Rectal smooth muscle tissue (tissue), 1 donor: Measurements from ENCODE around the gene ZBTB8B.

Experiments used
- H3K27ac ChIP-seq: one replicate; pipeline ENCODE4 v1.7.0; 2013; ENCODE audit warnings: low read depth, low read length, inconsistent platforms
- H3K27me3 ChIP-seq: one replicate; pipeline ENCODE4 v1.7.0; 2013; ENCODE audit warnings: low read length; ENCODE audit not compliant: control insufficient read depth, insufficient read depth
- H3K36me3 ChIP-seq: one replicate; pipeline ENCODE4 v1.7.0; 2013; ENCODE audit warnings: low read length; ENCODE audit not compliant: control insufficient read depth, insufficient read depth
- H3K4me1 ChIP-seq: one replicate; pipeline ENCODE4 v1.7.0; 2013; ENCODE audit warnings: low read length; ENCODE audit not compliant: control insufficient read depth, insufficient read depth
- H3K4me3 ChIP-seq: one replicate; pipeline ENCODE4 v1.7.0; 2013; ENCODE audit warnings: low read length
- H3K9ac ChIP-seq: one replicate; pipeline ENCODE4 v1.7.0; 2013; ENCODE audit warnings: low read length

Gene ZBTB8B

GRCh38 chr1:32498751-32499150, 33.9 kb downstream of the ZBTB8B start:
- no peak overlapping the region for H3K27ac ChIP-seq
- H3K4me1 ChIP-seq: peaks cover 8% of the 10 kb centered on the region
- no peak overlapping the region for H3K9ac ChIP-seq
- no peaks in the 10 kb centered on the region for H3K27me3 ChIP-seq
- no peak overlapping the region for H3K4me3 ChIP-seq
- H3K36me3 ChIP-seq: no peaks in the 10 kb centered on the region

- H3K27ac ChIP-seq: peak overlapping the region; percentile 89
- peaks cover 8% of the 10 kb centered on the region for H3K4me1 ChIP-seq
- H3K9ac ChIP-seq: no peak overlapping the region
- no peaks in the 10 kb centered on the region for H3K27me3 ChIP-seq
- peak overlapping the region; percentile 83 for H3K4me3 ChIP-seq
- no peaks in the 10 kb centered on the region for H3K36me3 ChIP-seq
Measured at GRCh38 chr1:32500387-32501209, 35.7 kb downstream of the ZBTB8B start.

- no peak overlapping the region for H3K4me3 ChIP-seq
- H3K9ac ChIP-seq: no peak overlapping the region
- no peak overlapping the region for H3K27ac ChIP-seq
- H3K36me3 ChIP-seq: no peaks in the 10 kb centered on the region
- peaks cover 3% of the 10 kb centered on the region for H3K4me1 ChIP-seq
- no peaks in the 10 kb centered on the region for H3K27me3 ChIP-seq
Measured at GRCh38 chr1:32501865-32502264, 37.0 kb downstream of the ZBTB8B start.

GRCh38 chr1:32503153-32503552, 38.3 kb downstream of the ZBTB8B start:
- Histone ChIP-seq H3K36me3 (no peaks in the 10 kb centered on the region), H3K4me3 (no peak overlapping the region), H3K9ac (no peak overlapping the region), H3K27ac (no peak overlapping the region), H3K4me1 (no peaks in the 10 kb centered on the region), H3K27me3 (no peaks in the 10 kb centered on the region)

GRCh38 chr1:32507021-32507420, 42.1 kb downstream of the ZBTB8B start:
- no peaks in the 10 kb centered on the region for H3K36me3 ChIP-seq
- H3K27me3 ChIP-seq: no peaks in the 10 kb centered on the region
- no peak overlapping the region for H3K4me3 ChIP-seq
- H3K4me1 ChIP-seq: no peaks in the 10 kb centered on the region
- H3K27ac ChIP-seq: no peak overlapping the region
- H3K9ac ChIP-seq: no peak overlapping the region

GRCh38 chr1:32508761-32509160, 43.9 kb downstream of the ZBTB8B start:
- no peak overlapping the region for H3K27ac ChIP-seq
- no peaks in the 10 kb centered on the region for H3K36me3 ChIP-seq
- no peaks in the 10 kb centered on the region for H3K4me1 ChIP-seq

GRCh38 chr1:32509939-32510338, 45.1 kb downstream of the ZBTB8B start:
- H3K4me3 ChIP-seq: no peak overlapping the region
- no peaks in the 10 kb centered on the region for H3K27me3 ChIP-seq
- H3K27ac ChIP-seq: no peak overlapping the region
- H3K36me3 ChIP-seq: no peaks in the 10 kb centered on the region
- H3K9ac ChIP-seq: no peak overlapping the region
- H3K4me1 ChIP-seq: no peaks in the 10 kb centered on the region

More at GRCh38 chr1:32508761-32509160, 43.9 kb downstream of the ZBTB8B start:
- Histone ChIP-seq H3K27me3 (no peaks in the 10 kb centered on the region), H3K4me3 (no peak overlapping the region), H3K9ac (no peak overlapping the region)
